DMS53 treated with DMSO at 0.1 percent for 48 hours (cell line): ENCODE data around the gene TMEM127.
A peak's percentile ranks its signal among the peaks of the same experiment; 100 is the strongest.
"Not testable (repeated sequence)": the region's sequence is repeated elsewhere in the genome, so short reads cannot be mapped to it uniquely, and the experiment has no call there.

ENCODE experiments used
- DNase-seq: peaks from one replicate; lab custom pipeline; 2025; ENCODE audit not compliant: unreplicated experiment; lab: John Stamatoyannopoulos, UW

The TMEM127 gene

DNA sequence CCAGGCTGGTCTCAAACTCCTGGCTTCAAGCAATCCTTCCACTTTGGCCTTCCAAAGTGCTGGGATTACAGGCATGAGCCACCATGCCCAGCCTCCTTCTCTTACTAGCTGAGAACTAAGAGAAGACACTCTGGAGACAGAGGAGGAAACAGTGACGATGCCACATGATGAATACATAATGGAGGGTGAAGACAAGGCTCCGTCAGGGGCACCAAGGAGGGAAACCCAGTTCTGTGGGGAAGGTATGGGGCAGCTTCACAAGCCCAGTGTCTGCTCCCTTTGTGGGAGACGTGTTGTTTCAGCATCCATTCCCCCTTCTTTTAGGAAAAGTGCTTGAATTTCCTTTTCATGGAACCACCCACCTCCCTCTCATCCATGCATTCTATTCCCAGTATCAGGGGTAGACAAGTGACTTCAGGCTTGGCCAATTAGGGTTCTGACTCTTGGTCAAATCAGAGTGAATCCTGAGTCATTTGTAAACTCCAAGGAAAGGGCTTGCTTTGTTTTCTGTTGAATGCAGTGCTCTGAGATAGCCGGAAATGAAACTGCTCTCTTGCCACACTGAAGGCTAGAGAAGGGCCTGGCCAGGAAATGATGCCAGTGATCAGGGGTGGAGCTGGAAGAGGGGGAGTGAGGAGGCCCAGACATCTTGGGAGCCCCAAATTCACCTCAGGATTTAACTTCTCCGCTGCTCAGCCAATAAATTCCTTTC, 23.7 kb downstream of the TMEM127 start:
- peak; percentile 11 for DNase-seq

DNA sequence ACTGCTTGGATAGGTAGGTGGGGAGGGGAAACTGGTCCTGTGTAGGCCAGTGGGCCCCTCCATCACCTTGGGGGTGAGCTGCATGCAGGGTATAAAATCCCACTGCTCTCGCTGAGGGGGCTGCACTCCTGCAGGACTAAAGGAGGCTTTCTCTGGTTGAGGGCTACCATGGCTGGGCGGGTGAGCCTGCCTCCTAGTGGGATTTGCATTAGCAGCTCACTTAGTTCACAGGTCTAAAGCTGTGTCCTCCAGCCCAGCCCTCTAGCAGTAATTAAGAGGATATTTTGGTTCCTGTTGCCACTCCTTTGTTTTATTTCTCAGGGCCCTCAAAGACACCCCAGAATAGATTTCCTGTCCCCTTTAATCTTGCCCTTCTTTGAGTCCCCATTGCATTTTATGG, 24.6 kb downstream of the TMEM127 start:
- no peak for DNase-seq

DNA sequence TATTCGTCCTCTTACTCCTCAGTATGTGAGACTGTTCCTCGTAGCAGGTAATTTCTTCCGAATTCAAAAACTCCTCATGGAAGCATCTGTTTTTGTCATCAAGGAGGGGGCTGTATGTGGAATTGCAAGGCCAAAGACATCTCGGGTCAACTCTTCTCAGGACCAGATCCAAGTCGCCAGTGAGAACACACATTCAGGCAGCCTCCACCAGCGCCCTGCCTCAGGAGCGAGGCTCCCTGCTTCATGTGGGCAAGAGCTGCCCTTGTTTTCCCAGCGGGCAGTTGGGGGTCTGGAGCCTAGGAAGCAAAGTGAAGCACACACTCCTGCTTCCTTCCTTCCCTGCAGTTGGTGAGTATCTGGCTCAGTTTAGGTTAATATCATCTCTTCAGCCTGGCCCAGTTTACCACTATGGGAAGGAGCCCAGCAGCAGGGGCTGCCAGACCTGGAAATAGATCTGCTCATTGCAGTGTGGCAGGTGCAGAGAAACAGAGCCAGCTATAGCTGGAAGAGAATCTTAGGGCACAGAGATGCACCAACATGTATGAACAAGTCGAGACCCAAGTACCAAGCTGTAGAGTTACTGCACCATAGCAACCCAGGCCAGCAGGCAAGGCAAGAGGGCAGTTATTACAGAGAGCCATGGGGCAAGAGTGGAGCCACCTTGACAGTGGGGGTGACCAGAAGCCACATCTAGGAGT, 25.3 kb downstream of the TMEM127 start:
- no peak for DNase-seq

DNA sequence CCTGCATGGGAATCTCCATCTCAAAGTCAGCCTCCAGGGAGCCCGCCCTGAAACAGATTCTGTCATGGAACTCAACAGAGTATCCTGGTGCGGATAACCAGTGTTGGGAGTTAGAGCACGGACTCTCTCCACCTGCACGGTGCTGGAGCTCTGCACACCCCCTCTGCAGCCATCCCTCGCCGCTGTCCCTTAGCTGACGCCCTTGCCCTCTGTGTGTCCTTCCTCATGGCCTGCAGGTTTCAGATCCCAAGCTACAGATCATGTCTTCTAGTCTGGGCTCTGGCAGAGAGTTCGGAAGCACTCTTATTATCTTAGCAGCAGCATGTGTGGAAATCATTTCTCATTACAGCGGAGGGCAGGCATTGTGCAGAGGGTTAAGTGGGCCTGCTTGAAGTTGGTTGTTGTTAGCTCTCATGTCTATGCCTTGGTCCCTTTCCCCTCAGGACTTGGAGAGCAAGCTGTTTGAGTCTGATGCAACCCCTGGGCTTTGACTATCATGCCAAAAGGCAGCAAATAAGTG, 26.0 kb downstream of the TMEM127 start:
- no peak for DNase-seq

DNA sequence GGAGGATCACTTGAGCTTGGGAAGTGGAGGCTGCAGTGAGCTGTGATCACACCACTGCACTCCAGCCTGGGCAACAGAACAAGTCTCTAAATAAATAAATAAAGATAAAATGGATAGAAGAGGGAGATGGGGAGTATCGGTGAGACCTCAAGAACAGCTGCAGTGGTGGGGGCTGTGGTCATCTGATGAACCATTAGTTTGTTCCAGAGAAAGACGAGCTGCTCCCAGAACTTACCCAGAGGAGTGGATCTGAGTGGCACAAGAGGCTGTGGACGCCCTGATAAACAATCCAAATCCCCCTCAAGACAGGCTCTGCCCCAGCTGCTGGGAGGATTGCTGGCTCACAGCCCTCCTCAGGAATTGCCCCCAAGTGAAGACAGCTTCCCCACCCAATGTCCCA, 26.7 kb downstream of the TMEM127 start:
- no peak for DNase-seq

DNA sequence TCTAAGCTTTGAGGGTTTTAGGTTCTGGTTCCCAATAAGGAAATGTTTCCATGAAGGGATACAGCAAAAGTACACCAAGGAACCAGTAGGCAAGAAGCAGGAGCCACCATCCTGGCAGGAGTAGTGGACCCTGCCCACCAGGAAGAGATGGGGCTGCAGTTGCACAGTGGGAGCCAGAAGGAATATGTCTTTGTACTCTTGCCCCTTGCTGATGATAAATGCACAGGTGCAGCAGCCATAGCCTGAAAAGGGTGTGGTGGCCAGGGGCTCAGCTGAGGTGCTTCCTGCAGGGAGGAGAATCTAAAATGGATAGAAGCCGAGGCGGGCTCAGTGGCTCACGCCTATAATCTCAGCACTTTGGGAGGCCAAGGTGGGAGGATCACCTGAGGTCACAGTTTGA, 27.5 kb downstream of the TMEM127 start:
- no peak for DNase-seq

DNA sequence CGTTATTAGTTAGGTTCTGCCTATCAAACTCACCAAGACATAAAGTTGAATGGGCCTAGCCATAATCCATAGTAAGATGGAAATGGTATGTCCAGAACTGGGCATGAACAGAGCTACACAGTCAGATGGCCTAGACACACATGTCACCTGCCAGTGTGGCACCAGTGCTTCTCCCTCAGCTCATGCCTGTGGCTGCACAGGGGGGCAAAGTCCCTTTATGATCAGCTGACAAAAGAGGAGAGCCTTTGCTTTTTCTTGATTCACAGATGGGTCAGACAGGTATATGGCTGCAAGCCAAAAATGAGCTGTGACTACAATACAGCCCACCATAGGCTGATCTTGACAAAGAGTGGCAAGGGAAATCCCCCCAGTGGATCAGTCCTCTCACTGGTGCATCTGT, 28.9 kb downstream of the TMEM127 start:
- DNase-seq = no peak

DNA sequence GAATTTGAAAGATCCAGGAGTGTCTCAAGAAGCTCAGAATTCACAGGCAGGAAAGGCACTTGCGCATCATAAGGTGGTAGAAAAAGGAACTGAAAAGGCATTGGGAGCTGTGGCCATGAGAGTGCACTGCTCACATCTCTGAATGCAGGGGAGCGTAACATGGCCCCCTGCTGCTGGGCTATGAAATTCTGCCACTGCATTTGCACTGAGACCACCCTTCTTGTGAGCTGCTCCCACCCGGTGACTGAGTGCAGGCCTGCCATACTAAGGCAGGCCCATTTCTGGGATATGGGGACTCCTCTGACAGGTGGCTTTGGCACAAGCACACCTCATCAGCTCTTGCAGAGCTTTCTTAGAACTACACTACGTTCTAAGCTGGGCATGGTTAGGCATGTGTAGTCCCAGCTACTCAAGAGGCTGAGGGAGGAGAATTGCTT, 31.9 kb downstream of the TMEM127 start:
- no peak for DNase-seq

DNA sequence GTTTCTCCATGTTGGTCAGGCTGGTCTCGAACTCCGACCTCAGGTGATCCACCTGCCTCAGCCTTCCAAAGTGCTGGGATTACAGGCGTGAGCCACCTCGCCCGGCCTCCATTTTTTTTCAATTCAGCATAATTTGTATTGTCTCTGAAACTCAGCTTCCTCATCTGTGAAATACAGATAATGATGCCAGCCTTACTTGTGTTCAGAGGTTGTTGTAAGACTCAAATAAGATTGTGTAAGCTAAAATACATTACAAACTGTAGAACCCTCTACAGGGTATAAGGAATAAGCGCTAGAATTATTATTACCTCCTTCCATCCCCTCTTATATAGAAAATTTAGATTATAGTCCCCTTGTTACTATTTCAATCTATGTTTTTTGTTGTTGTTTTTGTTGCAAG, 32.4 kb downstream of the TMEM127 start:
- no peak for DNase-seq

DNA sequence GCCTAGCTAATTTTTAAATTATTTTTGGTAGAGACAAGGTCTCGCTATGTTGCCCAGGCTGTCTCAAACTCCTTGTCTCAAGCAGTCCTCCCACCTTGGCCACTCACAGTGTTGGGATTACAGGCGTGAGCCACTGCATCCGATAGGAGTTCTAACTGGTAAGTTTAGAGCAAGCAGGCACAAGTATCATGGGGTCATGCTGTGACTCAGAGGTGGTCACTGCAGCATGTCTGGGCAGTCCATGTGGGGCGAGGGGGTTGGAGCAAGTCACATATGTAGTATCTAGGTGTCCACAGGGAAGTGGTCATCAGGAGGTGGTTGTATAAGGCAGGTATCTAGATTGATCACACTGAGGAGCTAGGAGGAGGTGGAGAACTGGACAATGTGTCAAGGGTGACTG, 34.5 kb downstream of the TMEM127 start:
- no peak for DNase-seq

DNA sequence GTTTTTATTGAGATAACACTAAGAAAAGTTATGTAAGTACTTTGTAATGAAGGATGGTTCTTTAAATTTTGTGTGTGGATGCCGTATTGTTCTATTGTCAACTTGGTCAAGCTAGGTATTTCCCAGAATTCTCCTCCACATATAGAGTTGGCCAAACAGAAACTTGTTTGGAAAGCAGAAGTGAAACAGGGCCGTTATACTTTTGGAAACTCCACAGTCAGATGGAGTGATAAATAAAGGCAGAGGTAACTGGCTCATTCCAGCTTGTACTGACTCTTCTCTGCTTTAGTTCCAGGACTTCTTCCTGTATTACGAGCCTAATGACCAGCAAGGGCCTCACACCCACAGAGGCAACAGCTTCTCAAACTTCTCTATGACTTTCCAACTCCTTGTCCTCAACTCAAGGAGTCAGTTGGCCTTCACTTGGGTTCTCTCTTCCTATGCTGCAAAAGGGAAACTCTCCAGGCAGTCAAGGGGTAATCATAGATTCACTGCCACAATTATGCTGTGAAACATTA, 40.7 kb downstream of the TMEM127 start:
- DNase-seq = no peak

DNA sequence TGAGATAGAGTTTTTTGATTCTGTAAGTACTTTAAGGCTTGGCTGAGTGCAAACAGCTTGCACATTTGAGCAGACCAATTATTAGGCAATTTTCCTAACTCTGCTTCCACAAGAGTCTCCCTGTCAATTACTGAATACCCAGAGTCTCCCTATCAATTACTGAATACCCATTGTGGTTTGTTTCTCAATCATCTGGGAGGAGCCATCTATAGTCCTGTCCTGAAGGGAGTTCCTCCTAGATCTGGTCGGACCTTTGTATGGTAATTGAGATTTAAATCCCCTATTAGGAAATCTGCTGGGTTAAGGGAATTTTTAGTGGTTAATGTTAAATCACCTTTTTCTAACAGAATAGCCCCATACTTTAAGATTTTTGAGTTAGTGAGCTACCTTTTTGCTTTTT, 44.7 kb downstream of the TMEM127 start:
- not testable (repeated sequence) for DNase-seq

DNA sequence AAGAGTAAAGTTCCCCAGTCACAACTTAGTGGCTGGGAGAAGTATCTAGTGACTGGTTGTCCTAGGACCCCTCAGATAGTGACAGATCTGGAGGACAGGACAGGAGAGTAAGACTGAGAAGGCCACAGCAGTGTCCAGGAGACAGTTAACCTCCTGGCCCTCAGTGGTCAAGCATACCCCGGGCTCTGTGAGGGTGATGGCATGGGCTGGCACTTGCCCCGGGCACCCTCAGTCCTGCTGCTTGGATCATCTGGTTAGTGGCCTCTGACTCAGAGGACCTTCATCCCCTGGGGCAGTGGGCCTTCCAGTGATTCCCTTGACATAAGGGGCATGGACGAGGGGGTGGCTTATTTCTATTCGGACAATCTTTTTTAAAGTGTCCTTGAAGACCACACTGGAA, 45.8 kb downstream of the TMEM127 start:
- not testable (repeated sequence) for DNase-seq

DNA sequence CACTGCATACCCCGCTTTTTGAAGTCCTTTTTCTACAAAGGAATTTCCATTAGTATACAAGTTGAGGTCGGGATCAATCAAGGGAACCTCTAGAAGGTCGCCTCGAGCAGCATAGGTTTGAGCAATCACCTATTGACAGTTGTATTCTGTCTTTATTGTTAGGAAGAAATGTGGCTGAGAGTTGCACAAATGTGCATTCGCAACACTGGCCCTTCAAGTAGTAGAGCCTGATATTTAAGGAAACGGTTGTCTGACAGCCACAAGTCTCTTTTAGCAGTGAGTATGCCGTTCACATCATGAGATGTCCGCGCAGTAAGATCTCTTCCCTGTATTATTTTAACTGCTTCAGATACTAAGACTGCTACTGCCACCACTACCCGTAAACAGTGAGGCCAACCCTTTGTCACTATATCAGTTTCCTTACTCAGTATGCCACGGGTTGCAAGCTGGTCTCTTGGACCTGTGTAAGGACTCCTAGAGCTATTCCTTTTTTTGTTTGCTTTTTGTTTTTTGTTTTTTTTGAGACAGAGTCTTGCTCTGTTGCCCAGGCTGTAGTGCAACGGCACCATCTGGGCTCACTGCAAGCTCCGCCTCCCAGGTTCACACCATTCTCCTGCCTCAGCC, 47.2 kb downstream of the TMEM127 start:
- DNase-seq = no peak

DNA sequence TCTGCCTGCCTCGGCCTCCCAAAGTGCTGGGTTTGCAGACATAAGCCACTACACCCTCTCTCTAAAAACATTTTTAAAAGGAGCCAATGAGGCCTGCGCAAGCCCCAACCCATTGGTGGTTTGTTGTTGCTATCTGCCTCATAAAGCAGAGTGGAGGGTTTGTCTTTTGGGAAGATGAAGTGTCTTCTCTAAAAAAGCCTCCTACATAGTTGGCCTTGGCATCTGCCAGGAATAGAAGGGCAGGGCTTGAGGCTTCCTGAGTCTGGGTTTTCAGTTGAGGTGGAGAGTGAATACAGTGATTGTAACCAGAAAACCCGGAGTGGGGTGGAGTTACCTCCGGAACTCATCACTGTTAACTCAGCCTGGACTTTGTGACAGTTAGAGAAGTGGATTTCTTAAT, 51.2 kb downstream of the TMEM127 start:
- DNase-seq = no peak

DNA sequence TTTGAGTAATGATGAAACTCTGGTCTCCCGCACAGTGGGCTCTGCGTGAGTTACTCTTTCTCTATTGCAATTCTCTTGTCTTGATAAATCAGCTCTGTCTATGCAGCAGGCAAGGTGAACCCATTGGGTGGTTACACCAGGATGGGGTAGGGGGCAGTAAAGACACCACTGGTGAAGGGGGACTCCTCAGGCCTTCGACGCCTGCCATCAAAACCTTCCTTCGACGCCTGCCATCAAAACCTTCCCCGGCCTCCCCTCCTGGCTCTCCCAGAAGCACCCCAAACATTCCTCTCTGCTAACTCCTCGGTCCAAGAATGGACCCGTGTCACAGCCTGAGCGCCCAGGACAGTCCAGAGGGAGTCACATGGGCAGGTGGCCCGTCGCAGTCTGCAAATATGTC, 52.4 kb downstream of the TMEM127 start:
- no peak for DNase-seq

DNA sequence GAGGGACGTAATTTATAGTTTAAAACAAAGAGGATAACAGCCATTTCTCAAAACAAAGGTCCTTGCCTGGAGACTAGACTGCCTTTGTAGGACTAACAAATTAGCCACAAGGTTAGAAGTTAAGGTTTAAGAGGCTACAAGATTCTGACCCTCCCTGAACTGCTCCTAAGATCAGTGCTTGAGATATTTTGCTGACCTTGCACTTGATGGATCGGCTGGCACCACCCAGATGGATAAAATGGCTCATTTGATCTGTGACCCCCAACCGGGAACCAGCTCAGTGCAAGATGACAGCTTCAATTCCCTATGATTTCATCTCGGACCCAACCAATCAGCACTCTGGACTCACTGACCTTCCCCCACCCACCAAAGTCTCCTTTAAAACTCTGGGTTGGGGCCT, 53.5 kb downstream of the TMEM127 start:
- DNase-seq = no peak

DNA sequence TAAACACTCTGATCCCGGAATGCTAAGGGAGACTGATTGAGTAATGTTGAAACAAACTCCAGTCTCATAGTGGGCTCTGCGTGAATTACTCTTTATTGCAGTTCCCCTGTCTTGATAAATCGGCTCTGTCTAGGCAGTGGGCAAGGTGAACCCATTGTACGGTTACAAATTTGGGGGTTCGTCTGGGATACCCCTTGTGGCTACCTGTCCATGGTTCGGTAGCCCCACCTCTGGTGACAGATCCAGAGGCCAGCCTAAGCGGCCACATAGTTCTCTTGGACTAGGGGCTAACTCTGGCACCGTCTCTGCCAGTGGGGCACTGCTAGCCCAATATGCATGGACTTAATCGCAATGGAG, 56.1 kb downstream of the TMEM127 start:
- no peak for DNase-seq

DNA sequence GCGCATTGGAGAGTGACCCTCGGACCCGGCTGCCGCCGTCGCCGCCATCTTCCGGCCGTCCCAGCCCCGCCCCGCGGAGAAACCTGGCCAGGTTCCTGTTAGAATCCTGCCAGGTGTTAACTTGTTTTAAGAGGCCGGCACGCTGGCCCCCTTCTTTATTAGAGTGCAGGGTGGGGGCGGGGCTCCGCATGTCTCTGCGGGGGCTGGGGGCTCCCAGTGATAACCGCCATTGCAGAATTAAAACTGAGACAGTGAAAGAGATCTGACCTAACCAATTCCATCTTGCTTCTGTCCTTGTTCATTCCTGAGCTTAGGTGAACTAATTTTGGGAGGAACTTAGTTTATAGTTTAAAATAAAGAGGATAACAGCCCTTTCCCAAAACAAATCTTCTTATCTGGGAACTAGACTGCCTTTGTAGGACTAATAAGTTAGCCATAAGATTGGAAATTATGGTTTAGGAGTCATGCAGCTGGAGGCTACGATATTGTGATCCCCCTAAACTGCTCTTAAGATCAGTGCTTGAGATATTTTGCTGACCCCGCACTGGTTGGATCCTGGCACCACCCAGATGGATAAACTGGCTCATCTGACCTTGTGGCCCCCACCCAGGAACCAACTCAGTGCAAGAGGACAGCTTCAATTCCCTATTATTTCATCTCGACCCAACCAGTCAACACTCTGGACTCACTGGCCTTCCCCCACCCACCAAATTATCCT, 56.6 kb downstream of the TMEM127 start:
- no peak for DNase-seq

DNA sequence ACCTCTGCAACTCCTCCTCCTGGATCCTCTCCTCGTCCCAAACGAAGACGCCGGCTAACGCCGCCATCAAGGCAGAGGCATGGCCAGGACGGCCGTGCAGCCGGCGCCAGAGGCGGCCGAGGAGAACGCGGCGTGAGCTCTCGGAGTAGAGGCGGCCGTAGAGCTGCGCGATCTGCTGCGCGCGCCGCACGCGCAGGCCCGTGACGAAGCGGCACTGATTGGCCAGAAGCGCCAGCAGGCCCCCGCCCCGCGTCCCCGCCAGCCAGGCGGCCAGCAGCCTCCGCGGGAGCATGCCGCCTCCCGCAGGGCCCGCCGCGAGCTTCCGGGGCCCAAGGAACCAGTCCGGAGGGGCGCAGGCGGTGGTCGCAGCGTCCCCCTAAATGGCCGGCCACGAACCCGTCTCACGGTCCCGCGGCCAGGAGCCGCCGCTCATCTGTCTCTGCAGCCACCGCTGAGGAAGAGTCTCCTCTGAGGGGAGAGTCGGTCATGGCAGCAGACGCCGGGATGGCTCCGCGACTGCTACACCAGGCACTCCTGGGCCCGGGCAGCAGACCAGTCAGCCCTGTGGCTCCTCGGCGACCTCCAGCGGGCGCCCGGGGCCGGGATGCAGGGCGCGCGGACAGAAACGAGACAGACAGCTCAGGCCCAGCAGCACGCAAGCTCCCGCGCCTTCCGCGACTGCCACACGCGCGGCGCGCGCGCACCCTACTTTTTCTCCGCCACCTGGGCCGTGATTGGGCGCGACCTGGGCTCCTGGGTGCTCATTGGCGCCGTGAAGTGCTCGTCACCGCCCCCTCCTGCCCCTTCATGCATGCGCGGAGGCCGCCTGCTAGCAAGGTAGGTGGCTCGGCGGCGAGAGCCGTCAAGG, 57.4 kb downstream of the TMEM127 start, which contains the start of gene STARD7:
Gene STARD7 (minus strand): TSS at position 685 of the 868 bp plus-strand sequence. CDS start 393 bp downstream, at position 292.
- DNase-seq = peak; percentile 99
